ENCODE results near the gene SLC25A47.
A peak's percentile ranks its signal among the peaks of the same experiment; 100 is the strongest.

DNA sequence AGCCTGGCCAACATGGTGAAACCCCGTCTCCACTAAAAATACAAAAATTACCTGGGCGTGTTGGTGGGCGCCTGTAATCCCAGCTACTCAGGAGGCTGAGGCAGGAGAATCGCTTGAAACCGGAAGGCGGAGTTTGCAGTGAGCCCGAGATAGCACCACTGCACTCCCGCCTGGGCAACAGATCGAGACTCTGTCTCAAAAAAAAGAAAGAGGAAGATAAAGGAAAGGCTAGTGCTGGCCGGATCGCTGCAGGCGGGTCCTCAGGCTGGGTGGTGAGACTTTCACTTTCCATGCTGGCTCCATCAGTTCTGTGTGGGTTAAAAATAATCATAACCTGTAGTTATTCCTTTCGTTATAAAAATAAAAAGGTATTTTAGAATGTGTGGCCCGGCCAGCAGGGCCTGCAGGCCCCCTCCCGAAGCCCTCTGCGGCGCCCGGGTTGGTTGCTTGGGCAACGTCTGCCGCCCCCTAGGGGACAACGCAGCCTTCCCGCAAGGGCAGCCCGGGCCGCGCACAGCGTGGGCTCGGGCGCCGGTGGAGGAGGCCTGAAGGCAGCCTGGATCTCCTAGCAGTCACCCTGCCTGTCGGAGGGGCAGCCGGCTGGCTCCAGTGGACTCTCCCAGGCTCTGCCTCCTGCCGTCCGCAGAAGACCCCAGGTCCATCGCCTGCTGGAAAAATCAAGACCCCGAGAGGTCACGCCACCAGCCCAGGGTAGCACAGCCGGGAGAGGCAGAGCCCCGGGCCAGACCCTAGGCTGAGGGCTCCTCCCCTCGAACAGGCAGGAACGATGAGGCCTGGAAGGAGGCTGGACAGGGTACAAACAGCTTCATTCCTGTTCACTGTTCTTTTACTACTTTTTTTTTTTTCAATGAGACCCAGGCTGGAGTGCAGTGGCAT lies 5.0 kb upstream of the SLC25A47 start:
- peak in 5 of 7 experiments; percentile 67 to 92 (median 78) for TF ChIP-seq CTCF (IDR thresholded peaks at IDR 0.05)
- TF ChIP-seq POLR2AphosphoS5 (IDR thresholded peaks at IDR 0.05) = peak in 1 of 3 donors; percentile 40
- no peak for TF ChIP-seq EP300 (IDR thresholded peaks at IDR 0.05)

Measured in stomach (tissue), 4 donors.